CD4-positive, alpha-beta T cell treated with Interleukin-15 for 4 hours (primary cell): ENCODE measurements around the gene ZNF200.
"Not testable (repeated sequence)": the region's sequence is repeated elsewhere in the genome, so short reads cannot be mapped to it uniquely, and the experiment has no call there.

Source experiments
- DNase-seq: peaks from one replicate; pipeline ENCODE4 v3.0.0-alpha.2; 2020; ENCODE audit warnings: low spot score

The ZNF200 gene

GRCh38 chr16:3198334-3199072 lies 36.5 kb downstream of the ZNF200 start:
- no peak for DNase-seq

GRCh38 chr16:3197694-3198333 lies 37.1 kb downstream of the ZNF200 start:
- DNase-seq: not testable (repeated sequence)

DNA sequence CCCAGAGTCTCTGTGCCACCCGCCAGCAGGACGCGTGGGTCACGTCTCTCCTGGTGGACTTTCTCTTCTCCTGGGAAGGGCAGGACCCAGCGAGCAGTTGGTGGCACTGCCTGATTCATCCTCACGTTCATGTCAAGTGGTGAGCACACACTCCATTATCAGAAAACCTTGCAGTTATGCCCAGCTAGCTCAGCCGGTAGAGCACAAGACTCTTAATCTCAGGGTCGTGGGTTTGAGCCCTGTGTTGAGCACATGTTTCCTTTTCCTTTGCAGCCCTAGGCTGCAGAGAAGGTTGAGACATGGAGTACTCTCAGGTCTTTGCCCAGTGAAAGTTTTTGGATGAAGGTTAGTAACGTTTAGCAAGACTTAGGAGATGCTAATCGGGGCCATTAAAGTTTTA lies 39.0 kb downstream of the ZNF200 start:
- no peak for DNase-seq

GRCh38 chr16:3194792-3195191 lies 40.2 kb downstream of the ZNF200 start:
- DNase-seq: no peak

DNA sequence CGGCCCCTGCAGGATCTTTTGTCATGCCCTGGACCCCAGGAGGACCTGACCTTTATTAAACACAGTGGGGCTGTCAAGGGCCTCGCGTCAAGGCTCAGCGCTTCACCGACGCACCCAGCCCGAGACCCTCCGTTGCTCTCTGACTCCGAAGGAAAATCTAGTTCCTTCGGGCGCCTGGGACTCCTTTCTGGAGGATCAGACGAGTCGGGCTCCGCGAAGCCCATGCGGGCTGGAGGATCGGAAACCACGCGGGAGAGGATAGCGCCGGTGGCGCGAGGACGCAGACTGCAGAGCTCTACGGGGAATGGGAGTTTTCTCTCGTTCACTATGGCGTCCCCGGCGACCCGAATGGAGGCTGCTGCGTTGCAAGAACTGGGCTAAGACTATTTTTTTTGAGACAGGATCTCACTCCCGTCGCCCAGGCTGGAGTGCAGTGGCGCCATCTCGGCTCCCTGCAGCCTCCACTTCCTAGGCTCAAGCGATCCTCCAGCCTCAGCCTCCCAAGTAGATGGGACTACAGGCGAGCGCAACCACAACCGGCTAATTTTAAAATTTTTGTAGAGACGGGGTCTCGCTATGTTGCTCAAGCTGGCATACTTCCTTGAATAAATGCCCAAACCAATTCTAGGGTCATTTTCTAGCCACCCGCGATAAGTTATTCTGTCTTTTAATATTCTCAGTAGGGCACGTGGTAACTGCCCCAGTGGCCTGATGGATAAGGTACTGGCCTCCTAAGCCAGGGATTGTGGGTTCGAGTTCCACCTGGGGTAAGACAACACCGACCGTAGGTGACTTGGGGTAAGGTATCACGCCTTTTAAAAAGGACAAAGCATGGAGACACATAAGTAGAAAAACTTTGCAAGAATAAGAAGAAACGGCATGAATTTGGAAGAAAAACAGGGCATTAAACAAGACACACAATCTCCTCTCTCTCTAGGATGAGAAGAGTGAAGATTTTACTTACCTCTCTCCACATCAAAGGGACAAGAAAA lies 41.4 kb downstream of the ZNF200 start:
- no peak for DNase-seq

DNA sequence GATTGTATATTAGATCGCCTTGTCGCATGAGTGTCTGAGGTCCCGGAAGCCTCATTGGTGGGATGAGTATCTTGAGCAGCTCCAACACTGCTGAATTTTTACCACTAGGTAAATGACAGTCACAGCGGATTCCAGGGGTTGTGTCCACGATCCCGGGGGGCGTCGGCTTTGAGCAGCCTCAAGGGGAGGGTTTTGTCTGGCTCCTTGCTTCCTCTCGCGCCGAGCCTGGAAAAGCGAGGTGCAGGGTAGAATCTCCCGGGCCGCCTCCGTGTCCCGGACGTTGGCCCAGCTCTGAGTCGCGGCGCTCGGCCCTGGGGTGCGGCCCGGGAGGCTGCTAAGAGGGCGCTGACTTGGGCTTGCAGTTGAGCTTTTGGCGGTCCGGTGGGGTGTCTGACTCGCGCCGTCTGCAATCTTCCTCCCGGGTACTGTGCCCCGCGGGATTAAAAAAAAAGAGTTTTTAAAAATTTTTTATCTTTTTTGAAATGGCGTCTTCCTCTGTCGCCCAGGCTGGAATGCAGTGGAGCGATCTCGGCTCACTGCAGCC lies 42.4 kb downstream of the ZNF200 start:
- DNase-seq: no peak

DNA sequence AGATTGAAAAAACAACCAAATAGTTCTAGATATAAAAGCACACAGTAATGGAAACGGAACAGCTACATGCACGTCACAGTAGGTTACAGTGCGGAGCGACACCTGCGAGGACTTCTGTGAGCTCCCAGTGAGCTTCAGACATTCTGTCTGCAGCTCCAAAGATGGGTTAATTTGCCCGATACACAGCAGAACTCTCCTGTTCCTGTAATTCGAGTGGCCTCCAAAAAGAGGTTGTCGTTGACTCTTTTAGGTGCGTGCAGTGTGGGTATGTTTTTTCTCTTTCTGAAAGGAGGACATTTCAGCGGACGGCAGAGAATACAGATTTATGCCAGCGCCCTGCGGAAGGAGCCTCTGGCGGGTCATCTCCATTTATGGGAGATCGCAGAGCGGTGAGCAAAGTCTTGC lies 44.0 kb downstream of the ZNF200 start:
- no peak for DNase-seq

DNA sequence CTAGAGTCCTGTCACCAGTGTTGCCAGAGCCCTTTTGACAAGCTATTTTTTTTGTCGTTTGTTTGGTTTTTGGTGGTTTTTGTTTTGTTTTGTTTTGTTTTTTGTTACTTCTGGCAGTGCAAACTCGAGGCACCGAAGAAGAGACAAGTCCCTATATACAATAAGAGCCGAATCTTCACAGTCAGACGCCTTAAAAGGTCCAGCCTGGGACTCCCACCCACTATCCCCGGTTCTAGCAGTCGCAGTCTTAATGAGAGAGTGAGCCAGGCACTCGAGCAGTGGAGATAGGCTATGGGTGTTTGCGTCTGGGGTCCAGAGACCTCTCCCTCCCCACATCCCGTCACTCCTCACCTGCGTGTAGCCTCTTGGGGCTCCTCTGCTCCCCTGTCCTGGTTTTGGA lies 45.1 kb downstream of the ZNF200 start:
- DNase-seq: no peak

- no peak for DNase-seq
Observed at GRCh38 chr16:3188925-3189825, 45.8 kb downstream of the ZNF200 start.

- DNase-seq: no peak
Observed at GRCh38 chr16:3188675-3188924, 46.4 kb downstream of the ZNF200 start.

GRCh38 chr16:3187798-3188674 lies 46.9 kb downstream of the ZNF200 start, which contains the start of gene OR1F1:
TSS of gene OR1F1 (plus strand) at chr16:3188204.
- DNase-seq: no peak

GRCh38 chr16:3186946-3187690 lies 47.8 kb downstream of the ZNF200 start:
- DNase-seq: no peak

- DNase-seq: no peak
Observed at GRCh38 chr16:3183445-3184139, 51.4 kb downstream of the ZNF200 start.

GRCh38 chr16:3182608-3183444 lies 52.1 kb downstream of the ZNF200 start:
- DNase-seq: no peak

GRCh38 chr16:3182293-3182607 lies 52.7 kb downstream of the ZNF200 start:
- not testable (repeated sequence) for DNase-seq

DNA sequence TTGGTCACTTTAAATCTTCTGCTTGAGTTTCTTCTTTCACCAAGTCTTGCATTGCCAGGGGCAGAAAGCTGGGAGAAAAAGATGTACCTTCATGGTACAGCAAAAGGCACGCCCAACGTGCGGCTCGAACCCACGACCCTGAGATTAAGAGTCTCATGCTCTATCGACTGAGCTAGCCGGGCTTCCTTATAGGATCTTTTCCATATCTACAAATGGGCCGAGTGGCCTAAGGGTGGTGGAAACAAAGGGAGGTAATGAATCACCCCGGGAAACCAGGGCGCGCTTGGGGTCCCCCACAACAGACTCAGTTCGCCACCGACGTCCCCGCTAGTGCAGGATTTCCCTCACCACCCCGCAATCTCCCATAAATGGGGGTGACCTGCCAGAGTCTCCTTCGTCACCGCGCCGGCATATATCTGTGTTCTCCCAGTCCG lies 54.5 kb downstream of the ZNF200 start:
- DNase-seq: no peak

- no peak for DNase-seq
Observed at GRCh38 chr16:3179651-3180050, 55.3 kb downstream of the ZNF200 start.
